ENCODE measurements around the gene TM2D3.
A peak's percentile ranks its signal among the peaks of the same experiment; 100 is the strongest.

Gene TM2D3

DNA sequence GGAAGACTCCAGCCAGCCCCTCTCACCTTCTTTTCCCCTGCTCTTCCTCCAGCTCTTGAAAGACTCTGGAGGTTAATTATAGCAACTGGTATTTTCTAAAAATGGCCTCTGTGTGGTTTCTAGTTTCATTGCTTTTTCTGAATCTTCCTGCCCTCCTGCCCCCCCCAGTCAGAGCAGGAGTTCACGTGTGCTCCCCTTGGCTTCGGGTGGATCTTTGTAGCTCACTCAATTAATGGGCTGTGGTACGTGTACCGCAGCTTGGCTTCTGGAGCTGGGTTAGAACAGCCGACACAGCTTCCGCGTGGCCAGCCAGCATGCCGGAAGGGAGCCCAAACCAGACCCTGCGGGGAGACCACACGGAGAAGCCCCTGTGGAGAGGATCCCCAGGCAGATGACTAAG, 31.5 kb downstream of the TM2D3 start:
- no peak for DNase-seq

DNA sequence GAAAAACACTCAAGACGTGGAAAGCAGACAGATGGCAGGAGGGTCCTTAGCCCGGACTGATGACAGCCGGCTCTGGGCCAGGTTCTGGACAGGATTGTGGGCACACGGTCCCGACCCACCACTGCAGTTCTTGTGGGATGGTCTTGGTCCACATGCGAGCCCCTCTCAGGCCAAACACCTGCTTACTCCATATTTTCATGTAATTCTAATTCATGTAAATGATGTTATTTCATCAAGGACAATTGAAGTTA, 32.6 kb downstream of the TM2D3 start:
- DNase-seq: no peak

DNA sequence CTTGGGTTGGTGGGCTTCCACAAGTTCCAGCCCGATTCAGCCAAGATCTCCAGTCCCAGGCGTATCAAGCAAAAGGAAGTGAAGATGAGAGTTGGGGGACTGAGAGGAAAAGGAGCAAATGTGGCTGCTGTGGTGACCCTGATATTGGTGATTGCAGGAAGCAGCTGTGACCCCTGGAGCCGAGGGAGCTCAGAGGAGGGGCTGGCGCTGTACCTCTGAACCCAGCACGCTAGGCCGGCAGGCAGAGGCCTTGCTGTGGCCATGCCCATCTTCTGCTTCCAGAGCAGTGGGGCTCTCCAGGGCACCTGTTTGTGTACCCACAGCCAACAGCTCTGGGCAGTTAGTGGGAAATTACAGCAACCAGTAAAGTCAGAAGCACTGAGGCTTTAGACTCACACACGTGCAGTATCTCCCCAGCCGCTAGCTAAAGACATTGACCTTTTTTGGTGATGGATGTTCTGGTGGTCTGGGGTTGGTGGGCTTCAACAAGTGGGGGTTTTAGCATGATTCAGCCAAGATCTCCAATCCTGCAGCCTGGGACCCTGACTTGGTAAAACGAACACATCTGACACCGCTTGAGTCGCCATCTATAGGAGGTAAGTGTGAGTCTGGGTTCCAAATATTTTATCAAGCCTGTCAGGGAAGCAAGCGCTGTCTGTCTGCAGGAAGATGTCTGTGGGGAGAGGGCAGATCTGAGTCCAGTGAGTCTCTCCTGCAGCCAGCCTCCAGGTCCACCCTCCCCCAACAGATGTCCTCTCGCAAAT, 33.1 kb downstream of the TM2D3 start:
- DNase-seq: no peak

DNA sequence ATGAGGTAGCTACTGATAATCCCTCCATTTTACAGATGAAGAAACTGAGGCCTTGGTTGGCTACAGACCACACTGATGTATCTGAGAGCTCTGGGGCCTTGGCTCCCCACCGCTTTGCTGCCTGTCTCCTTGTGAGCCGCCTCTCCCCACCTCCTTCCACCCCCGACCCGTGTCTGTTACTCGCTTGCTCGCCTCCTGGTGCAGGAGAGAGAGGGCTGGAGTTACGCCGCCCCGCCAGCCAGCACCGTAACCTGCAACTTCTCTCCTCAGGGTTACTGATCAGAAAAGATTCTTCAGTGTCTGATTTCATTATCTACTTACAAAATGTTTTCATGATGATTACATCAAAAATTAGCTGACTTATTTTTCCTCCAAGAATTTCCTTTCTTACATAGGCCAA, 34.1 kb downstream of the TM2D3 start:
- DNase-seq: no peak

DNA sequence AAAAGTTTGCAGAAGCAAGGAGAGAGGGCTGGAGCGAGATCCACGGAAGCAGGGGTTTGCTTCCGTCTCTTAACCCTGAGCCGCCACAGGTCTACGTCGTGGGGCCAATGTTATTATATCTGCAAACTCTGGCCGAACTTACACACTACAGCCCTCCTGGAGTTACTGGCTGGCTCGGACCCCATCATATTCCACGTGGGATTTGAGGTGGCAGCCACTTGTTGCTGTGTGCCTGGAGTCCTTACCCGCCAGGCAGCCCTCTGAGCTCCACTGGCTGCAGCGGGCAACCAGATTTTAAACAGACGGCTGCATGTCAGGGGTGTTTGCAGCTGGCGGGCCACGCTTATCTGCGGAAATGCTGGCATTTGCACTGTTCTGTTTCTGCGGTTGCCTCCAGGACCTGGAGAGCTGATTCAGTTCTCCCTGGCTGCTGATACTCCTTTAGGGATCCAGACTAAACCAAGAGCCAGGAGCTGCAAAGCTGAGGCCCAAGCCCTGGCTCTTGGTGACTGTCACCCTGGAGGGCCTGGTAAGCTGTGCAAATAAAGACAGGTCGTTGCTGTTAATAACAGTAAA, 34.7 kb downstream of the TM2D3 start:
- no peak for DNase-seq

DNA sequence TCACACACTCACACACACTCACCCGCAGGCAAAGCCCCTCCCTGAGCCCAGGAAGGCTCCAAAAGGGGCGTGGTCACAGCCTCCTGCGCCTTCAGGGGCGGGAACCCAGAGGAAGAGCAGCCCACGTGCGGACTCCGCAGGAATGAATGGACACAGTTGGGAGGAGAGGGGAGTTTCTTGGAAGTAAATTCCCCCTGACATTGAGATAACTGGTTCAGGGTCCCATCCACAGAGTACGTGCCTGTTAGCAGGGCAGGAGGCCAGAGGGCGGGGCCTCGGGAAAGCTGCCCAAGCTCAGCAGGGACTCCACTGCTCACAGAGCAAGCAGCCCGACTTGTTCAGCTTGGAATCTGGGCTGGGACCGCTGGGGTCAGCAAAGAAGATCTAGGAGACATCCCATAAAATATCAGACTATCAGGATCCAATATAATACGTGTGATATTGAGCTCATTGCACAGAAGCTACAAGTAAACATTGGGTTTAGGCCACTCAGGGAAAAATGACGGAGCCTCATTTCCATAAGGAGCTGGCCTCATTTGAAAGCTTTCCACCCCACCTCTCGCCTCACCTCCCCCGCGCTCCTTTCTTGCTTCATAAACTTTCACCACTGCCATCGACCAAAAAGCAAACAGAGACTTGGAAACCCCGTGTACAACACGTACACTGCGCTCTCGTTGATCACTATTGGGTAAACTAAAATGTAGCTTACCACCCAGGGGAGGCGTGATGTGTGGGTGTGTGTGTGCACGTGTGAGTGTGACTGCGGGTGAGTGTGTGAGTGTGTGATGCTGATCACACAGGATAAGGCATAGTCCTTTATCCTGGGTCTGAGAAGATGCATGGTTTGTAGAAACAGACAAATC, 36.0 kb downstream of the TM2D3 start:
- DNase-seq: peak; percentile 80

DNA sequence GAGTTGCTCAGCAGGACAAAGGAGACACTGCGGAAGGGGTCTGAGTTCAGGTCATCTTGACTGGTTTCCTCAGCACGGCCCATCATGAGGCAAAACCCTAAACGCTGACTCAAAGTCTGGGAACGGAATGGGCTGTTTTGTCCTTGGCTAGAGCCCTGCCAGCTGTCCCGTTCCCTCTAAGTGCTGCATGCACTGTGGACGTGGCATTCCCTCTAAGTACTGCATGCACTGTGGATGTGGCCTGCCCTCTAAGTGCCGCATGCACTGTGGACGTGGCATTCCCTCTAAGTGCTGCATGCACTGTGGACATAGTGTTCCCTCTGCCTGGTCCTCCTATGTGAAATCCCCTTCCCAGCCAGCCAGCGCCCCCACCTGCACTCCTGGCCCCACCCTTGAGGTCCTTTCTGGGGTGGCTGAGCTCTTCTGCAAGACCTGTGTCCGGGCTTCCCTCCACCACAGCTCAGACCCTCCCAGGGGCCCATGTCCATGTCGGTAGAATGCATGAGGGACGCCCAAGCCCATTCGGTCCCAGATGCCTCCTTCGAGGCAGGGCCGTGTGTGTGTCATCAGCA, 36.7 kb downstream of the TM2D3 start:
- DNase-seq: peak; percentile 6

DNA sequence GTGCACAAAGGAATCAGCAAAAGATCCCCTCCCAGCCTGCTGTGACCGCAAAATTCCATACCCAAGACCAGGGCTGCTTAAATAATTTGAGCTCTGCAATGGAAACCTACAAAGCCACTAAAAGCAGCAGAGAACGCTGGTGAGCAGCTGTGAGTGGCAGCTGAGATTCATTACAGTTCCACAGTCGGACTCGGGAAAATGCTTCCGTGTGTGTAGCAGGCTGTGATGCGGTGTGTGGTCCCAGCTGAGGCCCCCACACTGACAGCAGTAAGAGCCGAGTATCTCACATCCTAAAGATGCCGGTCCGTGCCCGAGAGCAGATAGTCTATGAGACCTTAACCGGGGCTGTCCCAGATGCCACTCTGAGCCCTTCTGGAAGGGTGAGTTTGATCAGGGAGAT, 37.4 kb downstream of the TM2D3 start:
- no peak for DNase-seq

DNA sequence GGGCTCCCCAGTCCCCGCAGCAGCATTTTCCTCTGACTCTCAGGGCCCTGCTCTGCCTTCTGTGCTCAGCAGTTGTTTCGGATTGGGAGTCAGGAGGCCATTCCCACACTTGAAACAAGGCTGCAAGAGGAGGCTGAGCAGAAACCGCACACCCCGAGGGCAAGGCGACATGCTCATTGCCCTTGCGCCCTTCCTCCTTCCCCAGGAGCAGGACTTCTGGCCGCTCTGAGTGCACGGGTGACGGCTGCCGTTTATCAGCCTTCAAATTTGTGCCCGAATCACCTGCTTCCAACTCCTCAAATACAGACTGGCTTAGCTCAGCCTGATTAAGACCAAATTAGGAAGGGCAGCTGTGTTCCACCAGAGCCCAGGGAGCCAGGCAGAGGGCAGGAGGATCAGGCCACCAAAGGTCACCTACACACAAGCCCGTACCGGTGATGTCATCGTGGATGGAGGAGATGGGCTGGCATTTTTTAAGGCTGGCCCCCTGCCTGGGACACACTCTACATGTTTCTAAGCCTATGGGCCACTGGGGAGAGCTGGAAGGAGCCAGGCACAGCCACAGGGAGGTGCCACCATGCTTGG, 38.1 kb downstream of the TM2D3 start:
- no peak for DNase-seq

DNA sequence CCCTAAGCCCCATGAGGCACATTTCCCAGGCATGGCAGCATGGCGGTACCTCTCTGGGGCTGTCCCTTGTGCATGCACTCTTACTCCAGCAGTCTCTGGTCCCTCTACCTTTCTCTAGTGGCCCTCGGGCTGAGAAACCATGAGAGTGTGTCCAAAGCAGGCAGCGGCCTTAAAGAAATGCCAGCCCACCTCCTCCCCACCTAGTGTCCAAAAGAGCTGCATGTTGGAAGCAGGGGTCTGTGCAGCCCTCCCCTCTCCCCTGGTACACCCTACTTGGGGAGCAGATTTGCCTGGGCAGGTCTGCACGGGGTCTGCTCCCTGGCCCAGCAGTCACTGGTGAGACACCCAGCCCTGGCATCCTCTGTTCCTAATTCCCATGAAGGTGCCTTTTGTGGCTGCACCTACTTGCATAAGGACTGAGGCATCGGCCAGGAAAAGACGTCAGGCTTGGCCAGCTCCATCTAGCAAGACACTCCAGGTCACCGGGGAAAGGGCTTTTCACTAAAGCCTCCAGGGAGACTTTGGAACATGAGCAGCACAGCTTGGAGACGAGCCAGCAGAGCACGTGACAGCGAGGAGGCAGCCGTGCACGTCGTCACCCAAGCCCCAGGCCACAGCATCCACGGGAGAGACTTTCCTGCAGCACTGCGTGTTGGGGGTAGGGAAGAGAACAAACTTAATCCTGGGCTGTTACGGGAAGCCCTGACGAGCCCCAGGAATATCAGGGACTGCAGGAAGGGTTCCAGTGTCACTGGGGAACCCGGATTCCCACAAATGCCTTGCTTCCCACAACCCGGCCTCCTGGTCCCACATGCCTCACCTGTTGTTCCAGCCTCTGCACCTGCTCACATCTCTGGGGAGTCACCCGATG, 38.8 kb downstream of the TM2D3 start:
- peak; percentile 29 for DNase-seq

DNA sequence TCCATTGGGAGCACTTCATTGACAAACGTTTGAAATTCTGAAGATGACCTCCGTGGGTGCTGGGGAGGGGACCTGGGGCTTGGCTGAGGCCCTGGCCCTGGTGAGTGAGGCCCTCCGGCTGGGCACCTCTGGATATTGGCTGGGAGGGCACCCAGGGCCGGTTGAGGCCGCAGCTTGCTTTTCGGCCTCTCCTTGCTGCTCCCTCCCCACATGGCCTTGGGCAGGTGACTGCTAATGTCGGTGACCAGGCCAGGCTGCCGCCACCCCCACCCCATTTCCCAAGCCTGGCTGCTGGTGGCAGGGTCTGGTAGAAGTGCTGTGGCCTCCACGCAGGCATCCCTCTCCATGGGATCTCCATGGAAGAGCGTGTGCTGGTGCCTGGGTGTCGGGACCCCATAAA, 39.5 kb downstream of the TM2D3 start:
- no peak for DNase-seq

DNA sequence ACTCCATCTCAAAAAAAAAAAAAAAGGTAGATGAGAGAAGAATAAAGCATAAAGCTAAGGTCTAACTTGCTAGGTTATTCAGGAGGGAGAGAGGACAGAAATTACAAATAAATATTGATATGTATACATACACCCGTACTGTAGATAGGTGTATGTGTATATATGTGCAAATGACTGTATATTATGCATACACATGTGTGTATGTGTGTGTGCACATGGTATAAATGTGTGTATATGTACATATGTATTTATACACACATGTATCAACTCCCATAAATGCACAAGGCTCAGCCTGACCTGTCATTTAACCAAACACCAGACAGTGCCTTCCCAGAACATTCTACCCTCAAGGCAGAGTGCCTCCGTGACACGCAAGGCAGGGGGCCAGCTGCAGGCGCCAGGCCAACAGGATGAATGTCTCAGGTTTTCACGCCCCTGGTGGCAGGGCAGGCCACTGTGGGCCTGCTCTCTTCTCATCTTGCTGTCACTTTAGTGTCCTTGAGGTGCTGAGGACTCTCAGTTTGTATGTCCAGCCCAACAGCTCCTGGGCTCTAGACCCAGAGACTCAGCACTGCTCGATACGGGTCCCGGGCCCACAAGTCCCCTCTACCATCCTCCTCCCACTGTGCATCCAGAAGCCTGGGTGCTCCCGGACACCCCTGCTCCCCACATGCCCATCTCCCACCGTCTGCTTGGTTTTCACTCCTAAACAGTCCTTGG, 40.4 kb downstream of the TM2D3 start:
- no peak for DNase-seq

DNA sequence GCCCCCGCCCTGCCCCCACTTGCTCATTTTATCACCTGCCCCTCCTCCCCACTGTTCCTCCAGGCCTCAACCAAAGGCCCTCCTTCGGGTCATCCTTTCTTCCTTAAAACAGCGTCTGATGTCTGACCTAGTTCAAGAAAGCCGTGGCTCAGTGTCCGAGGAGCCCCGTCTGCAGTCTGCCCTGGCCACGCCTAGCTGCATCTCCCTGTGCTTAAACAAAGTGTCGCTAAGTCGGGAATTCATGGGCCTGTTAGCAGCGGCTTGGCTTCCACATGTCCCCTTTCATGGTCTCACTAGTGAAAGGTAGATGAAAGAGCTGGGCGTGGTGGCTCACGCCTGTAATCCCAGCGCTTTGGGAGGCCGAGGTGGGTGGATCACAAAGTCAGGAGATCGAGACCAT, 41.2 kb downstream of the TM2D3 start:
- no peak for DNase-seq

DNA sequence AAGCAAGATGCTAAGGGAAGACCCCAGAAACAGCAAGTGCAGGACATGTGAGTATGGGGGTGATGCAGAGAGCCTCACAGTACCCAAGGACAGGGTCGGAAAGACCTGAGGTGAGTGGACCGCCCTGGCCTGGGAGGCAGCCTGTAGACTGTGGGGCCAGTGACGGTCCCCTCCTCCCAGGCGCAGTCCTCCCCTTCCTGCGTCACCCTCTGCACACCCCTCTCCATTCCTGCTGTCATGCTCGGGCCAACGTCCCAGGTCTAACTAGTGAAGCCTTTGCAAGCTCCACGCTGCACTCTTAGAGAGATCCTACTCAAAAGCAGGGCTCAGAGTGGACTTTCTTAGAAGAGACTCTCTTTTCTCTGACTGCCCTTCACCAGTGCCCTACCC, 41.6 kb downstream of the TM2D3 start:
- DNase-seq: no peak

DNA sequence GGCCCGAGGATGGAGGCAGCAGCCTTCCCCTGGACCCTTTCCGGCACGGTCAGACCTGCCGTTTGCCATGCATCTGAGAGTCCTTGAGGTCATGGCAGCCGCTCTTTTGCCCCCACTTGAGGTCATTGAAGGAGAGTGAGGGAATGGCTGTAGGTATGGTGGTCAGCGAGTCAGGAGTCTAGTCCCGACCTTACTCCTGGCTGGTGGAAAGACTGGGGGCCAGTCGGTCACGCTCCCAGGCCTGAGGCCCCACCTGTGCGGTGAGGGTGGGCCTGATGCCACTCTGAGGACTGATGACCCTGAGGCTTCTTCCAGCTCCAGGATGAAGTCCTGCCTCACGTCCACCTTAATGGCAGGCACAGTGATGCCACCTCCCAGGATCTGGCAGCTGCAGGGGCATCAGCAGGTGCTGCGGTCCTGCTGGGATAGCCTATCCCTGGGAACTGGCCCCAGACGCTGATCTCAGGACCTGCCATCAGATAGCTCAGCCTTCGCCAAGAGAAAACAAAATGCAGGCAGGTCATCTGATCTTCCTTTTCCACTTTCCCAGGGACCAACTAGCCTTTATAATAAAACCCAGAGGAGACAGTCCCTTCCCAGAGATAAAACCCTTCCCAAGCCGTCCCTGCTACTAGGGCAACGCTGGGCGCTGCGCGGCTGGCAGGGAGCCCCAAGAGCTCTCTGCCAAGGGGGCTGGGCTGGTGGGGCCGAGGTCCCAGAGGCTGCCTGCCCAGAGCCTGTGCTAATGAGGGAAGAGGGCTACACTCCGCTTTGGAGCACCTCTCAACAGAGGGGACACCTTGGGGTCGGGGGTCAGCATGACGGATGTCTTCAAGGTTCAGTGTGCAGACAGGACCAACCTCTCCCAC, 42.2 kb downstream of the TM2D3 start:
- no peak for DNase-seq

DNA sequence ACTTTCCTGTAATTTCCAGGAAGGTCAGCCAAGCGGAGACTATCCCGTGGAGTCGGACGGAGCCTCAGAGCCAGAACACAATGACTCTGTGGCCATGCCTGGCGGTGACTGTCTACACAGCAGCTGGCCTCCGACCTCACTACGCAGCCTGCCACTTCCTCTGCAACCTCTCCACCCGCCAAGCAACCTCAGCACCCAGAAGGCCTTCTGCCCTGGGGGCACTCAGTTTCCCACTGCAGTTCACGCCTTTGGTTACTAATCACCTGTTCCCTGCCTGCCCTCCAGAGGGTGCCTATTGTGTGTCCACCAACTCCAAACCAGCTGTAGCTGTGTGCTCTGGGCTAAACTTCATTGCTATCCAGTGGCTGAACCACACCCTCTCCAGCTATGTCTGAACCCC, 44.0 kb downstream of the TM2D3 start:
- no peak for DNase-seq

DNA sequence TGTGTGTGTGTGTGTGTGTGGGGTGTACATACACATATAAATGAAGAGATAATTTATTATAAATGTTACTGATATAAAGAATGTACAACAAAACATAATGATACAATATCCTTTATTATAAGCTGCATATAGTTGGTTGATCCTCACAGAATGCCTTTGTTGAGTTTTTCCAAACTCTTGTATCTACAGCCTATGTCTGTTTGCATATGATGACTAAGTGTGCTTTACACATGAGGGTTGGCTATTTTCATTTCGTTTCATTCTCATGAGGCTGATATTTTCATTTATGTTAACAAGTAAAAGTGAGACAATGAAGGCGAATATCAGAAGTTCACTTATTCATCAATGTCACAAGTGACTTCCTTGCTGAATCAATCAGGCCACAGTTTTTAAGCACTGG, 45.1 kb downstream of the TM2D3 start:
- no peak for DNase-seq

DNA sequence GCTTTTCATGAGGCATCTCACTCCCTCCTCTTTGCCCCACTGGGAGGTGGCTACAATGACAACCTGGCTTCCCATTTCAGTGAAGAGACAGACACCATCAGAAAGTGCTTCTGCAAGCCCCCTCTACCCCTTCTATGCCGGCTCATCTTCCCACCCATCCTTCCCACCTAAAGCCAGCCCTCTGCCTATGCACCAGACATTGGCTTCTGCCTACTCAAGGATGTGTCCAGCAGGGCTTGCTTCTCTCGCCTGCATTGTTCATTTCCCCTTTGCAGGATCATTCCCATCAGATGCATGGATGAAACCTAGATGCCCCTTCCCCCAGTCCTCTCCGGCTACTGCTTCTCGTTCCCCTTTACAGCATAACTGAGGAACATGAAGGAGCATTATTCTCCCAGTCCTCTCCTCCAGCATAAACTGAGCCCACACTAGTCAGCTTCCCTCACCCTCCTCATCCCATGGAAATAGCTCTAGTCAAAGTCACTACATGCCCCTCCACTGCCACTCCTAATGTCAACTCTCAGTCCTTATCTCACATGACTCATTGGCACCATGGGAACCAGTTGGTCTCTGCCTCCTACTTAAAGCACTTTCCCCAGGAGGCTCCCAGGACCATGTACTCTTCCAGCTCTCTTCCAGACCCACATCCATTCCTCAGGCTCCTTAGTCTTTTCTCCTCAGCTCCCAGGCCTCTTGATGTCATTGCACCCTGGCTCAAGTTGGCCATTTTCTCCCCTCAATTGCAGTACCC, 47.9 kb downstream of the TM2D3 start:
- DNase-seq: no peak

DNA sequence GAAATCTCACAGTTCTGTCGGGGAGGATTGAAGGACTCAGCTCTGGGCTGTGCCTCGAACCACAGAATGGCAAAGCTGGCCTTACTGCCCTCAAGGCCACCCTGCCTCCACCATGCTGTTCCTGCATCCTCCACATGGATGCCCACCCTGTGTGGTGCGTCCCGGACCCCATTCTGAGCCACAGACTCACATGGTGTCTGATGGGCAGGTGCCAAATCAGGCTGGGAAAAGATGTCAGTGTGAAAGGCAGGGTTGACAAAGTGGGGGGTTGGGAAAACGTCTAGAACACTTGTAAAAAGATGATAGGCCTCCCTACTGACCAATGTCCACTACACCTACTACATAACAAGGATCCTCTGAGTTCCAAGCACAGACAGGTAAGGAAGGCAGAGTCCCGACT, 49.4 kb downstream of the TM2D3 start:
- DNase-seq: no peak

DNA sequence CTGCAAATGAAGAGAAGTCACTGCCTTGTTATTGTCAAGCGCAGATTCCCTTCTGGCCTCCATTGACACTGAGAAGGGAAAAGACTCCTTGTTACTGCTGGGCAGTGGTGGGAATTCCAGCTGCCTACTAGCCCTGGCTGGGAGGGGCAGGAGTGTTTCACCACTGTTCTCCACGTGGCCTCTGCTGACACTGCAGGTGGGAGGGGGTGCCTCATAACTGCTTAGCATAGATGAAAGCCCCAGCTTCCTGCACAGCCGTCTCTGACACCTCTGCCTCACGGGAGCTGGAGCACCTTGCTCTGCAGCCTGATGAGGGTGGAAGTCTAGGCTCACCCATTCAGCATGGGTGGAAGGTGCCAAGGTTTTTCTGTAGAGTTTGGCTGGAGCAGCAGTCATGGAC, 52.1 kb downstream of the TM2D3 start:
- no peak for DNase-seq
